ENCODE results near the gene ZNF485. TPM values are rescaled to one million over a fixed set of nuclear protein-coding genes. Genes with fewer than 3 reads are reported as not detected.
"Not testable (repeated sequence)": the region's sequence is repeated elsewhere in the genome, so short reads cannot be mapped to it uniquely, and the experiment has no call there.

Gene ZNF485
- total RNA-seq, 1 donor from 2014 or later, result 6.7 TPM

DNA sequence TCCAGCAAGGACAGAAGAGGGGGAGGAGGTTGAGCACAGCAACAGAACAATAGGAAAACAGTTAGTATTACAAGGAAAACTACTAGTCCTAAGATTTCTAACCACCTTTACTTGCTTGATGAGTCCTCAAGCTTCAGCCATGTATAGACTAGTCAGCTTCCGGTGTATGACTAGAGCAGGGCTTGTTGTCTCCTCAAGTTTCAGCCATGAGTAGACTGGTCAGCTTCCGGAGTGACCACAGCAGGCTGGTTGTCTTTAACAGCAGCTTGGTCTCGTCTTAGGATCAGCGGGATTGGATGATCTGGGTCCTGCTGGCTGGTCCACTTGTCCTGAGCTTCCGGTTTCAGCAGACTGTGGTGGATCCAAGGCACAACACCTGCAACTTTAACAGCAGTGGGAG is 21.2 kb upstream of the ZNF485 start:
- no peak for DNase-seq (ENCODE audit: extremely low spot score, unreplicated experiment)
- Mint-ChIP-seq H3K4me1 (ENCODE audit: unreplicated experiment) (peaks cover 8% of the 10 kb centered on the region), H3K27ac (no peak overlapping the region), H3K36me3 (no peaks in the 10 kb centered on the region), H3K27me3 (peaks cover 28% of the 10 kb centered on the region), H3K4me3 (no peak overlapping the region), H3K9me3 (no peaks in the 10 kb centered on the region)
- TF ChIP-seq, protein P1, sequence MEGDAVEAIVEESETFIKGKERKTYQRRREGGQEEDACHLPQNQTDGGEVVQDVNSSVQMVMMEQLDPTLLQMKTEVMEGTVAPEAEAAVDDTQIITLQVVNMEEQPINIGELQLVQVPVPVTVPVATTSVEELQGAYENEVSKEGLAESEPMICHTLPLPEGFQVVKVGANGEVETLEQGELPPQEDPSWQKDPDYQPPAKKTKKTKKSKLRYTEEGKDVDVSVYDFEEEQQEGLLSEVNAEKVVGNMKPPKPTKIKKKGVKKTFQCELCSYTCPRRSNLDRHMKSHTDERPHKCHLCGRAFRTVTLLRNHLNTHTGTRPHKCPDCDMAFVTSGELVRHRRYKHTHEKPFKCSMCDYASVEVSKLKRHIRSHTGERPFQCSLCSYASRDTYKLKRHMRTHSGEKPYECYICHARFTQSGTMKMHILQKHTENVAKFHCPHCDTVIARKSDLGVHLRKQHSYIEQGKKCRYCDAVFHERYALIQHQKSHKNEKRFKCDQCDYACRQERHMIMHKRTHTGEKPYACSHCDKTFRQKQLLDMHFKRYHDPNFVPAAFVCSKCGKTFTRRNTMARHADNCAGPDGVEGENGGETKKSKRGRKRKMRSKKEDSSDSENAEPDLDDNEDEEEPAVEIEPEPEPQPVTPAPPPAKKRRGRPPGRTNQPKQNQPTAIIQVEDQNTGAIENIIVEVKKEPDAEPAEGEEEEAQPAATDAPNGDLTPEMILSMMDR (conservative IDR thresholded peaks at IDR 0.05), result no peak

DNA sequence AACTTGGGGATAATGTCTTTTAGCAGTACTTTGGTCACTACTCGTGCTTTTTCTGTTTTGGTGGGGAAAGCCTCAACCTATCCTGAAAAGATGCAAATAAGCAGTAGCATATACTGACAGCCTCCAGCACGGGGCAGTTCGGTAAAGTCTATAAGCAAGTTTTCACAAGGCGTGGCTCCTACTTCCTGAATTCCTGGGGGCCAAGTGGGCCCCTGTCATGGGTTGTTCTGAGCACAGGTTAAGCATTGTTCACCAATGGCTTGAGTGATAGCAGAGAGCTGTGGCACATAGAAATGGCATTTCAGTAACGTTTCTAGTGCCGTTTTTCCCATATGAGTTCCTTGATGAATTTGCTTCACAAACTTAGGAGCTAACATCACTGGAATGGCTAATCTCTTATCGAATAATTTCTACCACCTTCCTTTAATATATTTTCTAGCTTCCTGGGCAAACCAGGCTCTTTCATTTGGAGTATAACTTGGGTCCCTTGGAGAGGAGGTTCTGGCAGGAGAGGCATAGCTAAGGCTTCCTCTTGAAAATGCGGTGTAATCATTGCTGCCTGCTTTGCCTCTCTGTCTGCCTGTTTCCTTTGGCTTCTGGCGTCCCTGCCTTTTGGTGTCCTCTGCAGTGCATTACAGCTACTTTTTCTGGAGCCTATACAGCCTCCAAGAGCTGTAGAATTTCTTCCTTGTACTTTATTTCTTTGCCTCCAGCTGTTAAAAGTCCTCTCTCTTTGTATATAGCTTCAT is 20.1 kb upstream of the ZNF485 start:
- TF ChIP-seq, protein P1 (conservative IDR thresholded peaks at IDR 0.05), result no peak
- Mint-ChIP-seq H3K27me3 (peaks cover 24% of the 10 kb centered on the region), H3K4me3 (no peak overlapping the region), H3K9me3 (no peaks in the 10 kb centered on the region), H3K36me3 (no peaks in the 10 kb centered on the region), H3K4me1 (ENCODE audit: unreplicated experiment) (peaks cover 8% of the 10 kb centered on the region), H3K27ac (peak overlapping the region; percentile 76)
- DNase-seq (ENCODE audit: extremely low spot score, unreplicated experiment), result no peak

DNA sequence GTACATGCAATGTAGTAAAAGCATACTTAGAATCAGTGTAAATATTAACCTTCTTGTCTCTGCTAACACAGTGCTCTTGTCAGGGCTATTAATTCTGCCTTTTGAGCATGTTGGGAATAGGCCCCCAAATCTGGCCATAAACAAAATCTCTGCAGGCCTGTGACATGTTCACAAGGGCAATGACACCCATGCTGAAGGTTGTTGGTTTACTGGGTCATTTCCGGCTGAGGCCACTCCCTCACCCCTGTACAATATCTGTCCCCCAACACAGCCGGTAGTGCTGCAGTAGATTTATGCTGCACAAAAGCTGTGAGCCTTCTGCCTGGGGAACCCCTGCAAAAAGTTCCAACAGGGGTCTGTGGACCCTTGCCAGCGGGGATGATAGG is 19.5 kb upstream of the ZNF485 start:
- not testable (repeated sequence) for H3K4me3 Mint-ChIP-seq; H3K36me3 Mint-ChIP-seq; H3K9me3 Mint-ChIP-seq; DNase-seq (ENCODE audit: extremely low spot score, unreplicated experiment); H3K4me1 Mint-ChIP-seq (ENCODE audit: unreplicated experiment)
- Mint-ChIP-seq H3K27ac (peak overlapping the region; percentile 76), H3K27me3 (peaks cover 21% of the 10 kb centered on the region)

DNA sequence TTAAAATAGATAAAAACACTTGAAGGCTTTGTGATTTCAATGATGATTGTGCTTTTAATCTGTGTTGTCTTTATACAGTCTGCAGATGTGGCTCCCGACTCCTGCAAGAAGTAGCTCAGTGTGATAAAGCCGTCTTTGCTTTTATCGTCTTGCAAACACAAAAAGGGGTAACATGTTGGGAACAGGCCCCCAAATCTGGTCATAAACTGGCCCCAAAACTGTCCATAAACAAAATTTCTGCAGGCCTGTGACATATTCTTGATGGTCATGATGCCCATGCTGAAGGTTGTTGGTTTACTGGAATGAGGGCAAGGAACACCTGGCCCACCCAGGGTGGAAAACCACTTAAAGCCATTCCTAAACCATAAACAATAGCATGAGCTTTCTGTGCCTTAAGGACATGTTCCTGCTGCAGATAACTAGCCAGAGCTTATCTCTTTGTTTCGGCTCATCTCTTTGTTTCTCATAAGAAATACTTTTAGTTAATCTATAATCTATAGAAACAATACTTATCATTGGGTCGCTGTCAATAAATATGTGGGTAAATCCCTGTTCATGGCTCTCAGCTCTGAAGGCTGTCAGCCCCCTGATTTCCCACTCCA is 14.8 kb upstream of the ZNF485 start:
- H3K4me3 Mint-ChIP-seq, result no peak overlapping the region
- H3K27me3 Mint-ChIP-seq, result peaks cover 27% of the 10 kb centered on the region
- no peak overlapping the region for H3K27ac Mint-ChIP-seq
- peaks cover 15% of the 10 kb centered on the region for H3K4me1 Mint-ChIP-seq (ENCODE audit: unreplicated experiment)
- no peak for DNase-seq (ENCODE audit: extremely low spot score, unreplicated experiment)
- TF ChIP-seq, protein P1 (conservative IDR thresholded peaks at IDR 0.05), result no peak
- no peaks in the 10 kb centered on the region for H3K9me3 Mint-ChIP-seq
- no peaks in the 10 kb centered on the region for H3K36me3 Mint-ChIP-seq

DNA sequence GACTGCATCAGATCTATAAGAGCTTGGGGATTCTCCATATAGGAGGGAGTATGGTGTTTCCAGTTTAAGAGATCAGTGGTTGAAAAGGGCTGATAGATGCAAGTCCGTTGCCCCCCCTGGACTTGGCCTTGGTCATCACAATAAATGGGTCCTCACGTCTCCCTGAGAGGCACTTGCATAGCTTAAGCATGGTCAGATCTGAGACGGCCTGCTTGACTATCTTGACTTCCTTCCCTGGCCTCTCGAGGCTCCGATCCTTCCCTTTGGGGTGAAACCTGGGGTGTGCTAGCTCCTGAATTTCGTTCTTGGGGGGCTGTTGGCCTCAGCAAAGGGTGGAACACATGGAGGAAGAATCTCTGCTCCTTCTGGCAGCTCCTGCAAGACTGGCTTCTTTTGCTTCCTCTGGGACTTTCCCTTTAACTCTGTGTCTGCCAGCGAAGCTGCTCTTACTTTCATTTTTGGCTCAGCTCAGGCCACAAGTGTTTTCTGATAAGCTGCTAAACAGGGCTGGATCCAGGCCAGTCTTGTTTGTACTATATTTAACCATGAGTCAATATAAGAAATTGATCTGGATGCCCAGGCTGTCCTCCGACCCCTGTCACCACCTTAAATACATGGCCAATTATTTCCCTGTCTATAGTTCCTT is 11.2 kb upstream of the ZNF485 start:
- DNase-seq (ENCODE audit: extremely low spot score, unreplicated experiment), result no peak
- no peak overlapping the region for H3K4me3 Mint-ChIP-seq
- TF ChIP-seq, protein P1 (conservative IDR thresholded peaks at IDR 0.05), result no peak
- no peaks in the 10 kb centered on the region for H3K9me3 Mint-ChIP-seq
- no peaks in the 10 kb centered on the region for H3K36me3 Mint-ChIP-seq
- no peak overlapping the region for H3K27ac Mint-ChIP-seq
- peaks cover 10% of the 10 kb centered on the region for H3K4me1 Mint-ChIP-seq (ENCODE audit: unreplicated experiment)
- H3K27me3 Mint-ChIP-seq, result peaks cover 19% of the 10 kb centered on the region

- Mint-ChIP-seq H3K36me3 (no peaks in the 10 kb centered on the region), H3K9me3 (no peaks in the 10 kb centered on the region), H3K27ac (no peak overlapping the region), H3K4me1 (ENCODE audit: unreplicated experiment) (peaks cover 10% of the 10 kb centered on the region), H3K4me3 (no peak overlapping the region), H3K27me3 (peaks cover 18% of the 10 kb centered on the region)
- no peak for DNase-seq (ENCODE audit: extremely low spot score, unreplicated experiment)
- TF ChIP-seq, protein P1 (conservative IDR thresholded peaks at IDR 0.05), result no peak
These were observed 10.4 kb upstream of the ZNF485 start for GRCh38 chr10:43595739-43596298.

Measured in type B pancreatic cell (in vitro differentiated cells).